Measurements from ENCODE around the gene LGALS3BP. TPM values are rescaled to one million over a fixed set of nuclear protein-coding genes. Genes with fewer than 3 reads are reported as not detected.

The LGALS3BP gene
- total RNA-seq, 1 experiment from 2014 or later = 389 TPM

GRCh38 chr17:78933959-78934568 lies 45.7 kb downstream of the LGALS3BP start:
- ChIA-PET POLR2A (interaction anchor here (1.0 to 2.2 kb wide), 2 partner anchors 10 to 11 kb away, joined by 4 to 12 read pairs; no protein-coding TSS in a partner anchor), CTCF (interaction anchor here (1.1 to 1.6 kb wide), 2 partner anchors 38 to 68 kb away, joined by 5 to 6 read pairs; no protein-coding TSS in a partner anchor), RAD21 (ENCODE audit: low non-redundant PET in 1 of 2, low total read pairs in 2 of 2, uncharacterized antibody in 2 of 2, unreplicated experiment in 2 of 2) (interaction anchor here in 1 of 2 experiments (0.7 kb wide), 1 partner anchor 48 kb away, joined by 3 read pairs; no protein-coding TSS in a partner anchor)
- DNase-seq (ENCODE audit: low read depth, low spot score) (no peak), ATAC-seq (peak; percentile 41)
- intact Hi-C loops (cut with micrococcal nuclease) = no loop called here
- Histone ChIP-seq H4K20me1 (ENCODE audit: insufficient read depth) (no peaks in the 10 kb centered on the region), H3K9me2 (ENCODE audit: insufficient read depth) (no peaks in the 10 kb centered on the region), H3K9ac (ENCODE audit: low read length) (peak overlapping the region; percentile 48), H3K4me3 (replicated peaks in 1 of 2; ENCODE audit: low read depth in 1 of 2, low read length in 2 of 2) (peak overlapping the region in 1 of 2 experiments; percentile 27; a peak in 2 of 4 replicates), H3K79me2 (ENCODE audit: insufficient read depth, low read length) (no peaks in the 10 kb centered on the region), H3K4me1 (ENCODE audit: control insufficient read depth in 1 of 2, insufficient read depth in 2 of 2, low read length in 2 of 2) (peaks cover 26 to 76% of the 10 kb centered on the region in 2 experiments), H3K4me2 (ENCODE audit: low read length) (peak overlapping the region; percentile 71), H3K27me3 (ENCODE audit: insufficient read depth, low read length) (no peaks in the 10 kb centered on the region), H2AFZ (ENCODE audit: low read depth, low read length, poor library complexity, severe bottlenecking) (peak overlapping the region; percentile 68), H3K27ac (ENCODE audit: low read depth, low read length) (peak overlapping the region; percentile 40; the same call in 1 of the 2 replicates), H3K36me3 (ENCODE audit: control insufficient read depth in 1 of 2, insufficient read depth in 2 of 2, low read length in 2 of 2) (no peaks in the 10 kb centered on the region), H3K9me3 (ENCODE audit: control insufficient read depth in 1 of 2, insufficient read depth in 1 of 2, low read depth in 1 of 2, low read length in 2 of 2) (no peaks in the 10 kb centered on the region)
- no peak for TF ChIP-seq JUND (IDR thresholded peaks at IDR 0.05)
- TF ChIP-seq, protein P1, sequence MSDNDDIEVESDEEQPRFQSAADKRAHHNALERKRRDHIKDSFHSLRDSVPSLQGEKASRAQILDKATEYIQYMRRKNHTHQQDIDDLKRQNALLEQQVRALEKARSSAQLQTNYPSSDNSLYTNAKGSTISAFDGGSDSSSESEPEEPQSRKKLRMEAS (IDR thresholded peaks at IDR 0.05) = peak; percentile 15; the same call in 1 of the 2 replicates
- no peak for TF ChIP-seq TCF7L2 (IDR thresholded peaks at IDR 0.05; ENCODE audit: borderline replicate concordance, extremely low read depth, insufficient read depth, insufficient read length)
- no TSS peak for BruUV-seq (replicated peaks)

GRCh38 chr17:78933025-78933958 lies 46.4 kb downstream of the LGALS3BP start:
- Histone ChIP-seq H3K4me2 (ENCODE audit: low read length) (peak overlapping the region; percentile 71), H3K36me3 (ENCODE audit: control insufficient read depth in 1 of 2, insufficient read depth in 2 of 2, low read length in 2 of 2) (no peaks in the 10 kb centered on the region), H3K4me3 (replicated peaks in 1 of 2; ENCODE audit: low read depth in 1 of 2, low read length in 2 of 2) (peak overlapping the region in 1 of 2 experiments; percentile 27; a peak in 3 of 4 replicates), H3K9me3 (ENCODE audit: control insufficient read depth in 1 of 2, insufficient read depth in 1 of 2, low read depth in 1 of 2, low read length in 2 of 2) (no peaks in the 10 kb centered on the region), H3K4me1 (ENCODE audit: control insufficient read depth in 1 of 2, insufficient read depth in 2 of 2, low read length in 2 of 2) (peaks cover 26 to 79% of the 10 kb centered on the region in 2 experiments), H3K27ac (ENCODE audit: low read depth, low read length) (peak overlapping the region; percentile 40; the same call in 1 of the 2 replicates), H4K20me1 (ENCODE audit: insufficient read depth) (no peaks in the 10 kb centered on the region), H3K27me3 (ENCODE audit: insufficient read depth, low read length) (no peaks in the 10 kb centered on the region), H3K79me2 (ENCODE audit: insufficient read depth, low read length) (no peaks in the 10 kb centered on the region), H2AFZ (ENCODE audit: low read depth, low read length, poor library complexity, severe bottlenecking) (peak overlapping the region; percentile 68), H3K9me2 (ENCODE audit: insufficient read depth) (no peaks in the 10 kb centered on the region), H3K9ac (ENCODE audit: low read length) (peak overlapping the region; percentile 48)
- intact Hi-C loops (cut with micrococcal nuclease) = no loop called here
- RAD21 ChIA-PET (ENCODE audit: low non-redundant PET in 1 of 2, low total read pairs in 2 of 2, uncharacterized antibody in 2 of 2, unreplicated experiment in 2 of 2) = interaction anchor here in 1 of 2 experiments (0.7 kb wide), 1 partner anchor 47 kb away, joined by 3 read pairs; no protein-coding TSS in a partner anchor
- CTCF ChIA-PET = interaction anchor here (1.6 kb wide), 1 partner anchor 68 kb away, joined by 6 read pairs; no protein-coding TSS in a partner anchor
- TF ChIP-seq, protein P1 (IDR thresholded peaks at IDR 0.05) = peak; percentile 85
- TF ChIP-seq POLR2AphosphoS5 (IDR thresholded peaks at IDR 0.05; ENCODE audit: low read depth, low read length) = peak; percentile 53; the same call in 1 of the 2 replicates
- TF ChIP-seq SP1 (IDR thresholded peaks at IDR 0.05; ENCODE audit: low read depth) = no peak
- TF ChIP-seq FOSL1 (IDR thresholded peaks at IDR 0.05; ENCODE audit: low read depth) = no peak
- TF ChIP-seq TCF7L2 (IDR thresholded peaks at IDR 0.05; ENCODE audit: borderline replicate concordance, extremely low read depth, insufficient read depth, insufficient read length) = peak; percentile 8
- DNase-seq (ENCODE audit: low read depth, low spot score) = peak; percentile 80
- POLR2A ChIA-PET = interaction anchor here (0.9 to 2.2 kb wide), 3 partner anchors 9 to 10 kb away, joined by 4 to 12 read pairs (median 4); partner anchors contain the start of gene TIMP2
- peak; percentile 82 for ATAC-seq
- no TSS peak for BruUV-seq (replicated peaks)
